B cell (primary cell): ENCODE results near the gene PIK3CB.

Experiments used
- EZH2 ChIP-seq: IDR thresholded peaks from 2 replicates; pipeline ENCODE4 v1.6.1; 2012; ENCODE audit warnings: borderline replicate concordance, low read depth, mild to moderate bottlenecking, moderate library complexity, low read length; ENCODE audit not compliant: insufficient read depth, poor library complexity, severe bottlenecking
- TF ChIP-seq, protein P1 (sequence below): fragments of 200-600 bp; IDR thresholded peaks from one replicate; pipeline ENCODE4 v1.8.0; 2022; ENCODE audit warnings: antibody characterized with exemption, mild to moderate bottlenecking

DNA sequence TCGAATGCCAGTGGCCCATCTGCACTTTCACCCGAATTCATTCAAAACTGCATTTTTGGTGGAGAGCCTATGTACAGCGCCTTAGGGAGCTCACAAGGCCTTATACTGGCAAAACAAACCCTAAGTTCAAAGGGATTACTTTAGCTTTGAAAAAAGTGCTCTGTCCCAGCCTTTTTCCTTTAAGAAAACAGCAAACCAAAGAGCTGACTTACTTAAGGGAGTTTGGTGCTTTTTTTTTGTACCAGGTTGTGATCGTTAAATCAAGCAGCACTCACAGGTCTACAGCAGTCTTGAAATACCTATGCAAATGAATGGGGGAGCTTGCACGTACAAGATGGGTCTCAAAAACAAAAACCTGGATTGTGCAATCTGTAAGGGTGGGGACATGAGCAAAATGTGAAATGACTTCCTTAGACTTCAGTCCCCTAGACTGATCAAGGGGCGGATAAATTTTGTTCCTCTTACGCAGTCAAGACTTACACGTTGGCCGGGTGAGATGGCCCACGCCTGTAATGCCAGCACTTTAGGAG, 11.6 kb upstream of the PIK3CB start:
- TF ChIP-seq, protein P1, sequence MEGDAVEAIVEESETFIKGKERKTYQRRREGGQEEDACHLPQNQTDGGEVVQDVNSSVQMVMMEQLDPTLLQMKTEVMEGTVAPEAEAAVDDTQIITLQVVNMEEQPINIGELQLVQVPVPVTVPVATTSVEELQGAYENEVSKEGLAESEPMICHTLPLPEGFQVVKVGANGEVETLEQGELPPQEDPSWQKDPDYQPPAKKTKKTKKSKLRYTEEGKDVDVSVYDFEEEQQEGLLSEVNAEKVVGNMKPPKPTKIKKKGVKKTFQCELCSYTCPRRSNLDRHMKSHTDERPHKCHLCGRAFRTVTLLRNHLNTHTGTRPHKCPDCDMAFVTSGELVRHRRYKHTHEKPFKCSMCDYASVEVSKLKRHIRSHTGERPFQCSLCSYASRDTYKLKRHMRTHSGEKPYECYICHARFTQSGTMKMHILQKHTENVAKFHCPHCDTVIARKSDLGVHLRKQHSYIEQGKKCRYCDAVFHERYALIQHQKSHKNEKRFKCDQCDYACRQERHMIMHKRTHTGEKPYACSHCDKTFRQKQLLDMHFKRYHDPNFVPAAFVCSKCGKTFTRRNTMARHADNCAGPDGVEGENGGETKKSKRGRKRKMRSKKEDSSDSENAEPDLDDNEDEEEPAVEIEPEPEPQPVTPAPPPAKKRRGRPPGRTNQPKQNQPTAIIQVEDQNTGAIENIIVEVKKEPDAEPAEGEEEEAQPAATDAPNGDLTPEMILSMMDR = no peak
- no peak for TF ChIP-seq EZH2
